Fibroblast of lung (primary cell): ENCODE measurements around the gene AP2A2. TPM values are rescaled to one million over a fixed set of nuclear protein-coding genes. Genes with fewer than 3 reads are reported as not detected.

Experiments used
- DNase-seq, 2 donors: peaks; one replicate each; pipeline versions ENCODE4 v3.0.0 to v3.0.0-alpha.2; 2010; ENCODE audit warnings: low read depth in 2 of 2
- H2AFZ ChIP-seq: 2 replicates; pipeline ENCODE4 v1.5.1; 2012; ENCODE audit warnings: low read length, control low read depth, inconsistent platforms
- H3K27ac ChIP-seq: 2 replicates; pipeline ENCODE4 v1.5.1; 2011; ENCODE audit warnings: low read length, control low read depth; ENCODE audit not compliant: insufficient read depth
- H3K27me3 ChIP-seq: 2 replicates; pipeline ENCODE4 v1.5.1; 2011; ENCODE audit warnings: mild to moderate bottlenecking, low read length; ENCODE audit not compliant: control insufficient read depth, insufficient read depth
- H3K36me3 ChIP-seq: 2 replicates; pipeline ENCODE4 v1.5.1; 2011; ENCODE audit warnings: low read length; ENCODE audit not compliant: control insufficient read depth, insufficient read depth
- H3K4me1 ChIP-seq: 2 replicates; pipeline ENCODE4 v1.5.1; 2011; ENCODE audit warnings: low read length; ENCODE audit not compliant: control insufficient read depth, insufficient read depth; ENCODE audit errors: extremely low read depth
- H3K4me2 ChIP-seq: 2 replicates; pipeline ENCODE4 v1.5.1; 2011; ENCODE audit warnings: low read length, control low read depth; ENCODE audit not compliant: insufficient read depth; ENCODE audit errors: extremely low read depth
- H3K4me3 ChIP-seq, 4 experiments: fragments of 200-600 bp in 1 of 4; sonication (generic) in 1 of 4; replicated peaks in 1 of 4; 2 replicates each; pipeline ENCODE4 v1.5.1; 2011 to 2016; ENCODE audit warnings: low read length in 4 of 4, low read depth in 3 of 4, mild to moderate bottlenecking in 3 of 4, control low read depth in 2 of 4, inconsistent platforms in 1 of 4, mixed read lengths in 1 of 4; ENCODE audit not compliant: insufficient read depth in 1 of 4; ENCODE audit errors: control extremely low read depth in 1 of 4
- H3K79me2 ChIP-seq: 2 replicates; pipeline ENCODE4 v1.5.1; 2012; ENCODE audit warnings: mild to moderate bottlenecking, low read length, inconsistent platforms; ENCODE audit not compliant: control insufficient read depth, insufficient read depth
- H3K9ac ChIP-seq: 2 replicates; pipeline ENCODE4 v1.5.1; 2011; ENCODE audit warnings: mild to moderate bottlenecking, low read length, control low read depth; ENCODE audit not compliant: insufficient read depth
- H3K9me3 ChIP-seq: 2 replicates; pipeline ENCODE4 v1.5.1; 2012; ENCODE audit warnings: low read depth, low read length; ENCODE audit not compliant: control insufficient read depth, insufficient read depth
- H4K20me1 ChIP-seq: 2 replicates; pipeline ENCODE4 v1.5.1; 2011; ENCODE audit warnings: low read length; ENCODE audit not compliant: control insufficient read depth, insufficient read depth; ENCODE audit errors: extremely low read depth
- CTCF ChIP-seq, 2 donors: IDR thresholded peaks in 1 of 2; conservative IDR thresholded peaks in 1 of 2; 1 replicate in 1 of 2; 2 replicates in 1 of 2; pipeline ENCODE4 v1.5.1; 2011 to 2012; ENCODE audit warnings: low read length in 2 of 2, control low read depth in 1 of 2, inconsistent platforms in 1 of 2, low read depth in 1 of 2, mild to moderate bottlenecking in 1 of 2
- EZH2 ChIP-seq: IDR thresholded peaks from 2 replicates; pipeline ENCODE4 v1.5.1; 2012; ENCODE audit warnings: low read length, control low read depth, mild to moderate bottlenecking; ENCODE audit errors: missing control alignments
- polyA plus RNA-seq, 2 donors: library from polyadenylated mRNA; depleted of rRNA in 1 of 2; stranded (reverse) in 1 of 2; unstranded in 1 of 2; fragments of >200 nt; gene quantifications; 2 replicates each; pipeline ENCODE4 v1.2.1, GENCODE V29; 2011 to 2012; ENCODE audit warnings: missing spikeins in 1 of 2
- total RNA-seq: library from RNA; depleted of rRNA; stranded (reverse); fragments of >200 nt; gene quantifications from 2 replicates; pipeline ENCODE4 v1.2.1, GENCODE V29; 2014

Gene AP2A2
- total and polyA plus RNA-seq, 2 donors (not counting 1 experiment from before 2014, with no cell fraction given): 21.6 to 46.1 TPM

DNA sequence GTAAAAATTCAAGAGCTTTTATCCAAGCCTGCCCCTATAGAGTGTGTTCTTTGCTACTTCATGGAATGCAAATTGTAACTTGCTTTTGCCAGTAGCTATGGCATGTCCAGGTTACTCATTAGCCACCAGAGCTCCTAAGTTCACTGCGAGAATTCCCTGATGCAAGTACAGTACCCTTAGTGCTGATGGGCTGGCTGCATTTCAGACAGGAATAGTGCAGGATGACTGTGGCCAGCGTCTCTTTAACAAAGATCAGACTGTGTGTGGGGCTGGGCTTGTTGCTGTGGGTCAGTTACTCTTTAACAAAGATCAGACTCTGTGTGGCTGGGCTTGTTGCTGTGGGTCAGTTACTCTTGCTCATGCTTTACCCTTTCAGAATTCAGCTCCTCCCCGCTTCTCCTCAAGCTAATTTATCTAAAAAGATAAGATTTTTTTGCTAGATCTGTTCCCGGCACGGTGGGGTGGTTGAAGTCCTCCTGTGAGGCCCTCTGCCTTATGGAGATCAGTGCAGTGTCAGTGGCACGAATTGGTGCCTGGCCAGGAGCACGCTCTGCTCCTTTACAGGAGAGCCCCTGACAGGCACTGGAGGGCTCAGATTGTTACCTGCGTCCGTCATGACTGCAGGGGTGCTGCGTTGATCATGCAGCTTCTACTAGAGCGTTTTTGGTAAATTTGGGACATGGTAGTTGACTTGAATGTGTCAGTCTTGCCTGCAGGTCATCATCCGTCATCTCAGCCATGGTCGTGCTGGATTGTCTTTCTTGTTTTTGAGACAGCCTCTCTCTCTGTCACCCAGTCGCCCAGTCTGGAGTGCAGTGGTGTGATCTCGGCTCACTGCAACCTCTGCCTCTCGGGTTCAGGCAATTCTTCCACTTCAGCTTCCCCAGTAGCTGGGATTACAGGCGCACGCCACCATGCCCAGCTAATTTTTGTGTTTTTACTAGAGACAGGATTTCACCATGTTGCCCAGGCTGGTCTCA, 27.0 kb downstream of the AP2A2 start:
- H3K79me2 ChIP-seq: peaks cover 19% of the 10 kb centered on the region
- TF ChIP-seq EZH2 (no peak), CTCF (conservative IDR thresholded peaks at IDR 0.05 in 1 of 2, IDR thresholded peaks at IDR 0.05 in 1 of 2; ENCODE audit: low read depth in 1 of 2, low read length in 2 of 2) (no peak)
- no peaks in the 10 kb centered on the region for H3K27me3 ChIP-seq
- no peak overlapping the region for H3K27ac ChIP-seq
- H3K36me3 ChIP-seq: no peaks in the 10 kb centered on the region
- peak; percentile 21 to 81 for DNase-seq
- H4K20me1 ChIP-seq: no peaks in the 10 kb centered on the region
- H3K4me1 ChIP-seq: no peaks in the 10 kb centered on the region
- H3K9me3 ChIP-seq: no peaks in the 10 kb centered on the region
- H2AFZ ChIP-seq: no peak overlapping the region
- no peak overlapping the region for H3K4me2 ChIP-seq
- no peak overlapping the region for H3K9ac ChIP-seq
- H3K4me3 ChIP-seq: no peak overlapping the region

GRCh38 chr11:953512-953911, 27.8 kb downstream of the AP2A2 start:
- no peaks in the 10 kb centered on the region for H4K20me1 ChIP-seq

More at GRCh38 chr11:953512-953911, 27.8 kb downstream of the AP2A2 start:
- Histone ChIP-seq H3K79me2 (peaks cover 19% of the 10 kb centered on the region), H3K9ac (no peak overlapping the region), H2AFZ (no peak overlapping the region), H3K9me3 (no peaks in the 10 kb centered on the region), H3K4me1 (no peaks in the 10 kb centered on the region), H3K4me3 (no peak overlapping the region), H3K4me2 (no peak overlapping the region), H3K27me3 (no peaks in the 10 kb centered on the region), H3K27ac (no peak overlapping the region), H3K36me3 (no peaks in the 10 kb centered on the region)
- no peak for DNase-seq
- TF ChIP-seq EZH2: no peak
- TF ChIP-seq CTCF (conservative IDR thresholded peaks at IDR 0.05 in 1 of 2, IDR thresholded peaks at IDR 0.05 in 1 of 2; ENCODE audit: low read depth in 1 of 2, low read length in 2 of 2): no peak
